GM13977 (cell line): ENCODE results near the gene CYP3A7.
"Not testable (repeated sequence)": the region's sequence is repeated elsewhere in the genome, so short reads cannot be mapped to it uniquely, and the experiment has no call there.

Experiments used
- DNase-seq: peaks from one replicate; pipeline ENCODE4 v3.0.0; 2012; ENCODE audit warnings: low spot score
- in situ Hi-C: fragments of 300-500 bp; cut with MboI; formaldehyde crosslinking; loops from one replicate; pipeline ENCODE4 v1.12.0; 2022; ENCODE audit warnings: low sequenced_read_pairs, low pct_unique_long_range_greater_than_20kb, mixed read lengths, inconsistent platforms; ENCODE audit not compliant: unreplicated experiment
- TF ChIP-seq, protein P1 (sequence below): IDR thresholded peaks from 2 replicates; pipeline ENCODE4 v1.5.1; 2012; ENCODE audit warnings: mild to moderate bottlenecking, control low read depth; ENCODE audit not compliant: insufficient read depth; ENCODE audit errors: extremely low read depth, missing control alignments

Gene CYP3A7

GRCh38 chr7:99719996-99720769 is 14.8 kb downstream of the CYP3A7 start:
- no peak for DNase-seq
- TF ChIP-seq, protein P1, sequence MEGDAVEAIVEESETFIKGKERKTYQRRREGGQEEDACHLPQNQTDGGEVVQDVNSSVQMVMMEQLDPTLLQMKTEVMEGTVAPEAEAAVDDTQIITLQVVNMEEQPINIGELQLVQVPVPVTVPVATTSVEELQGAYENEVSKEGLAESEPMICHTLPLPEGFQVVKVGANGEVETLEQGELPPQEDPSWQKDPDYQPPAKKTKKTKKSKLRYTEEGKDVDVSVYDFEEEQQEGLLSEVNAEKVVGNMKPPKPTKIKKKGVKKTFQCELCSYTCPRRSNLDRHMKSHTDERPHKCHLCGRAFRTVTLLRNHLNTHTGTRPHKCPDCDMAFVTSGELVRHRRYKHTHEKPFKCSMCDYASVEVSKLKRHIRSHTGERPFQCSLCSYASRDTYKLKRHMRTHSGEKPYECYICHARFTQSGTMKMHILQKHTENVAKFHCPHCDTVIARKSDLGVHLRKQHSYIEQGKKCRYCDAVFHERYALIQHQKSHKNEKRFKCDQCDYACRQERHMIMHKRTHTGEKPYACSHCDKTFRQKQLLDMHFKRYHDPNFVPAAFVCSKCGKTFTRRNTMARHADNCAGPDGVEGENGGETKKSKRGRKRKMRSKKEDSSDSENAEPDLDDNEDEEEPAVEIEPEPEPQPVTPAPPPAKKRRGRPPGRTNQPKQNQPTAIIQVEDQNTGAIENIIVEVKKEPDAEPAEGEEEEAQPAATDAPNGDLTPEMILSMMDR: no peak

DNA sequence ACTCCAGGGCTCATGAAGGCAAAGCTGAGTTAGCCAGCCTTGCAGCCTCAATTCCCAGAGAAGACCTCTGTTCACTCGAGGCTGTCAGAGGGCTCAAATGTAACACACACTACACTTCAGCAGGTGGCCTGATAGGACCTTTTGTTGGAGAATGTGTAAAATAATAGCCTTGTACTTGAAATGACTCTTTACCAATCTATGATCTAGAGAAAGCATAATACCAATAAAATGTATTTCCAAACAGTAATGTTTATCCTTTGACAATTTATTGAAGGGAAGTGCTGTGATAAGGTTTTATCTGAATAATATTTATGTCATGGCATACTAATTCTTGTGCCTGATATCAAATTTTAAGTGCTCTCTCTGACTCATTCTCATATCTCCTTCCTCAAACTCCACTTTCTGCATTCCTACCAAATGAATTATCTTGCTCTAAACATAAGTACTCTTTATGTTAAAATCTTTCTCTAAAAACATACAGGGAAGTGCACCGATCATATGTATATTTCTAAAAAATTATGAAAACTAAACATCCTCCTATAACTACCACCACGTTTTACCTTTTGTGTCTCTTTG is 20.9 kb downstream of the CYP3A7 start:
- no peak for DNase-seq
- in situ Hi-C loops: no loop called here
- TF ChIP-seq, protein P1: no peak

More at GRCh38 chr7:99719996-99720769, 14.8 kb downstream of the CYP3A7 start:
- in situ Hi-C loops: no loop called here

DNA sequence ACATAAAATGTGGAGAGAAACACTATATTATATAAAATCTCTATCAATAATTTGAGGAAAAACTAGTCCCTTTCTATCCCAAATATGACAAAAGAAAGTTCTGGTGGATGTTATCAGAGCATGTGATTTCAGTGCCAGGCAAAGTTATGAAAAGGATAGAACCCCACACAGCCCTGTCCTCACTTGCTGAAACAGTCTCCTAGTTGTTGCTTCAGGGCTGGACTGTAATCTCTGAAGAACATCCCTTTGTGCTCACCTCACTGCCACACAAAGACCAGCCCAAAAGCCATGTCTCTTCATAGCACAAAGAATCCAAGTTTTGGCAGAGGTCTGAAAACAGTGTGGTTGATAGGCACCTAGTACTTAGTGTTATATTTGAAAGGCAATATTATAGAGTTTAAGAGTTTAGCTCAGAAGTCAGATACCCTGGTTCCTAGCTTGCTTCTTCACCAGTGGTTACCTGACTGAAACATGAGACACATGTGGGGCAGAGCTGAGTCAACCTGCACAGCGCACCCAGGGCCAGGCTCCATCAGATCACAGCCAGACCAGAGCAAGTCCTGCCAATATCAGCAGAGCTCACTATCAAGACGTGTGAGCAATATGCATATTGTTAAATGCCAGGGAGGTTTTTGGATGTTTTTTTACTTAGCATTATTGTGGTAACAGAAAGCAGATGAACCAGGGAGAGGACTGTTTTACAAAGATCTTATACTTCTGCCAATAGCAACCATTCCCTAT is 25.0 kb downstream of the CYP3A7 start:
- no peak for DNase-seq
- TF ChIP-seq, protein P1: no peak
- in situ Hi-C loops: no loop called here

DNA sequence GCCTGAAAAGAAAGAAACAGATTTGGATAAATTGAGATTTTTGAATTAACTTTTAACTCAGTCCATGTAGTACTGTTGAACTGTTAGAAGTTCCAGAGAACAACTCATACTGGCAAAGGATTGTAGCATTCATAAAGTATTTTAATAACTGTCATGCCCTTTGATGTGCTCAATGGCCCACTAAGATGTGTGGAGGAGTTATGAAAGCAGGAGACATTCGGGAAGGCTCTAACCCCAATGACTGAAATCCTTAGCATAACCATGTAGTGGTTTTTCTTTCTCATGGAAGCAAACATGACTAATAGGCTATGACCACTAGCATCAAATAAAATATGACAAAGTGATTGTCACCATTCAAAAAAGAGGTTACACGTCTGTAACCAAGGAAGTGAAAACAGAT is 25.7 kb downstream of the CYP3A7 start:
- DNase-seq: no peak
- in situ Hi-C loops: no loop called here
- TF ChIP-seq, protein P1: no peak

- TF ChIP-seq, protein P1: no peak
- DNase-seq: no peak
- in situ Hi-C loops: no loop called here
Observed at GRCh38 chr7:99707096-99707495, 27.9 kb downstream of the CYP3A7 start.

GRCh38 chr7:99699946-99700345 is 35.0 kb downstream of the CYP3A7 start:
- DNase-seq: no peak
- in situ Hi-C loops: no loop called here
- TF ChIP-seq, protein P1: no peak

DNA sequence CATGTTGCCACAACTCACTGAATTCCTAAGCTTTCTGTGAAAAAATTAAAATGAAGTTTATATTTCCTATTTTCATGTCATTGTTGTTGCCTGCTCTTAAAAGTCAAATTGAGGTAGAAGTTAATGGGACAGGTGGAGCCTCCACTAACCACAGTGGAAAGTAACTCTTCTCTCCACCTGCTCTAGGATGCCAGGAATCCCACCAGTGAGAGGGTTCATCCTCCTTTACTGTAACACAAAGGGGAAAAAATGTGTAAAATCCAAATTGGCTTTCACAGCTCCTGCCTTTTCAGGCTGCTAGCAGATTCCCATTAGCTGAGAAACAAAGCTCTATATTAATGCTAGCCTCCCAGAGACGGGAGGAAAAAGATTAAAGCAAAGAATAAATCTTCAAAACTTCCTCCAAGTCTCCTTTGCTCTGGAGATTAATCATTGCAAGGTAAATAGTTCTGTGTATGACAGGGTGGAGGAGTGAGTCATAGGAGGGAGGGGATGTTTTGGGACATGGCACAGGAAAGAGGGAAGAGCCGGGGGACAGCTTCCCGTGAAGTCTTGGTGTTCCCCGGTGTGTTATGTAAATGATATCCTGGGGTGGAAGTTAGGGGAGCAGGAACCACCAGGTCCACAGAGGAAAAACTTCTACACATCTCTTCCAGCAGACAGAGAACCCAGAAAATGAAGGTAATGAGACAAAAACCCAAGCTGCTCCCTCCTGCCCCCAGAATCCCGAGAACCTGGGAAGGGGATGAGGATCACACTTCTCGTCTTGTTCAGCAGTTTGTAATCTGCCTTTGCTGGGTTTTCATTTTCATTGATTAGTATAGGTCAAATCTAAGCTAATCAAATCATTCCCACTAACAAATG is 35.9 kb downstream of the CYP3A7 start:
- in situ Hi-C loops, DNase-seq: not testable (repeated sequence)
